Measurements from ENCODE around the gene EXOC4.
"Not testable (repeated sequence)": the region's sequence is repeated elsewhere in the genome, so short reads cannot be mapped to it uniquely, and the experiment has no call there.

The EXOC4 gene

GRCh38 chr7:133584956-133585668, 332.2 kb downstream of the EXOC4 start:
- no peak for DNase-seq

GRCh38 chr7:133586253-133586652, 333.4 kb downstream of the EXOC4 start:
- no peak for DNase-seq

- DNase-seq: no peak
Measured at GRCh38 chr7:133587903-133588302, 335.0 kb downstream of the EXOC4 start.

- DNase-seq: no peak
Measured at GRCh38 chr7:133590795-133591194, 337.9 kb downstream of the EXOC4 start.

- DNase-seq: no peak
Measured at GRCh38 chr7:133591704-133592340, 338.9 kb downstream of the EXOC4 start.

GRCh38 chr7:133593561-133593960, 340.7 kb downstream of the EXOC4 start:
- DNase-seq: no peak

GRCh38 chr7:133601617-133602016, 348.7 kb downstream of the EXOC4 start:
- peak; percentile 34 for DNase-seq

- DNase-seq: peak; percentile 99
Measured at GRCh38 chr7:133602291-133602690, 349.4 kb downstream of the EXOC4 start.

- no peak for DNase-seq
Measured at GRCh38 chr7:133606991-133607390, 354.1 kb downstream of the EXOC4 start.

- no peak for DNase-seq
Measured at GRCh38 chr7:133609806-133610205, 356.9 kb downstream of the EXOC4 start.

GRCh38 chr7:133611955-133612354, 359.1 kb downstream of the EXOC4 start:
- no peak for DNase-seq

- no peak for DNase-seq
Measured at GRCh38 chr7:133613250-133613790, 360.4 kb downstream of the EXOC4 start.

GRCh38 chr7:133614251-133614650, 361.4 kb downstream of the EXOC4 start:
- no peak for DNase-seq

GRCh38 chr7:133618970-133619369, 366.1 kb downstream of the EXOC4 start:
- DNase-seq: no peak

GRCh38 chr7:133619491-133619890, 366.6 kb downstream of the EXOC4 start:
- DNase-seq: no peak

GRCh38 chr7:133623721-133624120, 370.8 kb downstream of the EXOC4 start:
- no peak for DNase-seq

- DNase-seq: no peak
Measured at GRCh38 chr7:133625046-133625445, 372.2 kb downstream of the EXOC4 start.

- no peak for DNase-seq
Measured at GRCh38 chr7:133629701-133630100, 376.8 kb downstream of the EXOC4 start.

- DNase-seq: no peak
Measured at GRCh38 chr7:133633055-133633454, 380.2 kb downstream of the EXOC4 start.

- no peak for DNase-seq
Measured at GRCh38 chr7:133635541-133635940, 382.7 kb downstream of the EXOC4 start.

GRCh38 chr7:133638857-133639256, 386.0 kb downstream of the EXOC4 start:
- no peak for DNase-seq

GRCh38 chr7:133641436-133641835, 388.6 kb downstream of the EXOC4 start:
- DNase-seq: no peak

GRCh38 chr7:133642907-133643306, 390.0 kb downstream of the EXOC4 start:
- no peak for DNase-seq

GRCh38 chr7:133643652-133644051, 390.8 kb downstream of the EXOC4 start:
- DNase-seq: not testable (repeated sequence)

All from NCI-H2171 treated with DMSO at 0.1 percent for 48 hours (cell line).